Smooth muscle cell (in vitro differentiated cells): ENCODE results near the gene TAF6. TPM values are rescaled to one million over a fixed set of nuclear protein-coding genes. Genes with fewer than 3 reads are reported as not detected.

Experiments
- DNase-seq: peaks from one replicate; lab custom pipeline; 2025; ENCODE audit not compliant: unreplicated experiment; lab: John Stamatoyannopoulos, UW
- H2AFZ ChIP-seq: fragments of 200-600 bp; sonication (generic); 2 replicates; pipeline ENCODE4 v1.6.0; 2016; ENCODE audit warnings: antibody characterized with exemption, low read depth, mild to moderate bottlenecking
- H3F3A ChIP-seq: fragments of 200-600 bp; sonication (generic); 2 replicates; pipeline ENCODE4 v1.6.0; 2017; ENCODE audit warnings: antibody characterized with exemption, low read depth
- H3K27ac ChIP-seq: fragments of 200-600 bp; sonication (generic); 2 replicates; pipeline ENCODE4 v1.5.1; 2016; ENCODE audit warnings: low read depth, mild to moderate bottlenecking
- H3K27me3 ChIP-seq: fragments of 200-600 bp; sonication (generic); 2 replicates; pipeline ENCODE4 v1.6.1; 2016; ENCODE audit warnings: low read depth, mild to moderate bottlenecking
- H3K36me3 ChIP-seq: fragments of 200-600 bp; sonication (generic); 2 replicates; pipeline ENCODE4 v1.5.1; 2016; ENCODE audit warnings: low read depth
- H3K4me1 ChIP-seq: fragments of 200-600 bp; sonication (generic); 2 replicates; pipeline ENCODE4 v1.5.1; 2016; ENCODE audit warnings: low read depth
- H3K4me2 ChIP-seq: fragments of 200-600 bp; sonication (generic); 2 replicates; pipeline ENCODE4 v1.6.0; 2016; ENCODE audit warnings: mild to moderate bottlenecking
- H3K4me3 ChIP-seq: fragments of 200-600 bp; sonication (generic); 2 replicates; pipeline ENCODE4 v1.5.1; 2016; ENCODE audit warnings: mild to moderate bottlenecking
- H3K79me2 ChIP-seq: fragments of 200-600 bp; sonication (generic); 2 replicates; pipeline ENCODE4 v1.6.0; 2016; ENCODE audit warnings: low read depth, mild to moderate bottlenecking
- H3K9ac ChIP-seq: fragments of 200-600 bp; sonication (generic); 2 replicates; pipeline ENCODE4 v1.6.0; 2016; ENCODE audit warnings: low read depth
- H3K9me3 ChIP-seq: fragments of 200-600 bp; sonication (generic); replicated peaks from 2 replicates; pipeline ENCODE4 v1.5.1; 2016; ENCODE audit warnings: low read depth
- H4K20me1 ChIP-seq: fragments of 200-600 bp; sonication (generic); 2 replicates; pipeline ENCODE4 v1.6.0; 2016; ENCODE audit warnings: low read depth
- CTCF ChIP-seq: fragments of 200-600 bp; sonication (generic); IDR thresholded peaks from 2 replicates; pipeline ENCODE4 v1.5.1; 2017; ENCODE audit warnings: borderline replicate concordance, mild to moderate bottlenecking, antibody characterized with exemption; ENCODE audit not compliant: insufficient read depth, poor library complexity, severe bottlenecking
- WGBS: methylation state at CpG from one replicate; pipeline ENCODE4 v1.1.7; 2016; ENCODE audit warnings: low lambda C conversion rate; 5-methylcytosine and 5-hydroxymethylcytosine counted together
- polyA plus RNA-seq: library from polyadenylated mRNA; unstranded; fragments of >200 nt; fragmentation: Nextera tagmentation; extraction: Ambion mirVana; gene quantifications from 2 replicates; pipeline ENCODE4 v1.2.1, GENCODE V29; 2016
- total RNA-seq: library from RNA; depleted of rRNA; stranded (reverse); fragments of >200 nt; gene quantifications from 2 replicates; pipeline ENCODE4 v1.2.3, GENCODE V29; 2014

The TAF6 gene
- total and polyA plus RNA-seq, 2 experiments from 2014 or later, result 26.6 to 78.0 TPM

- no peaks in the 10 kb centered on the region for H3K9me3 ChIP-seq
- H3K27ac ChIP-seq, result no peak overlapping the region
- no peak for TF ChIP-seq CTCF
- peaks cover 3% of the 10 kb centered on the region for H3K36me3 ChIP-seq
- no peak for DNase-seq
- H3K4me3 ChIP-seq, result no peak overlapping the region
- no peaks in the 10 kb centered on the region for H3K79me2 ChIP-seq
- no peak overlapping the region for H3K4me2 ChIP-seq
- no peaks in the 10 kb centered on the region for H3K4me1 ChIP-seq
- H3K9ac ChIP-seq, result no peak overlapping the region
- H3F3A ChIP-seq, result peaks cover 5% of the 10 kb centered on the region
- no peak overlapping the region for H2AFZ ChIP-seq
- no peaks in the 10 kb centered on the region for H4K20me1 ChIP-seq
- WGBS, result 87% methylated on average over 9 of the region's 11 CpGs
- no peaks in the 10 kb centered on the region for H3K27me3 ChIP-seq
Observed at GRCh38 chr7:100107890-100108289, 11.3 kb downstream of the TAF6 start.

- 96% methylated on average over 21 of the region's 25 CpGs for WGBS
- H4K20me1 ChIP-seq, result no peaks in the 10 kb centered on the region
- no peak overlapping the region for H2AFZ ChIP-seq
- H3K4me2 ChIP-seq, result no peak overlapping the region
- no peaks in the 10 kb centered on the region for H3K27me3 ChIP-seq
- H3K4me3 ChIP-seq, result no peak overlapping the region
- TF ChIP-seq CTCF, result no peak
- H3K79me2 ChIP-seq, result no peaks in the 10 kb centered on the region
- H3K9ac ChIP-seq, result no peak overlapping the region
- DNase-seq, result no peak
- H3K27ac ChIP-seq, result no peak overlapping the region
- H3K4me1 ChIP-seq, result no peaks in the 10 kb centered on the region
- H3F3A ChIP-seq, result peaks cover 5% of the 10 kb centered on the region
- no peaks in the 10 kb centered on the region for H3K9me3 ChIP-seq
- no peaks in the 10 kb centered on the region for H3K36me3 ChIP-seq
Observed at GRCh38 chr7:100107125-100107737, 11.9 kb downstream of the TAF6 start.

- no peak overlapping the region for H3K9ac ChIP-seq
- H3K27me3 ChIP-seq, result no peaks in the 10 kb centered on the region
- WGBS, result 97% methylated on average over 16 of the region's 17 CpGs
Observed at GRCh38 chr7:100106633-100107032, 12.5 kb downstream of the TAF6 start.

More at GRCh38 chr7:100106633-100107032, 12.5 kb downstream of the TAF6 start:
- no peaks in the 10 kb centered on the region for H3K9me3 ChIP-seq
- no peak overlapping the region for H3K27ac ChIP-seq
- H4K20me1 ChIP-seq, result no peaks in the 10 kb centered on the region
- H3K4me3 ChIP-seq, result no peak overlapping the region
- H3K4me2 ChIP-seq, result no peak overlapping the region
- DNase-seq, result no peak
- no peaks in the 10 kb centered on the region for H3K79me2 ChIP-seq
- peaks cover 5% of the 10 kb centered on the region for H3F3A ChIP-seq
- no peak for TF ChIP-seq CTCF
- H3K4me1 ChIP-seq, result no peaks in the 10 kb centered on the region
- H3K36me3 ChIP-seq, result no peaks in the 10 kb centered on the region
- H2AFZ ChIP-seq, result no peak overlapping the region
